Cardiac fibroblast (primary cell): ENCODE measurements around the gene ACVRL1.

Source experiments
- DNase-seq, 2 donors: peaks; one replicate each; pipeline versions ENCODE4 v3.0.0 to v3.0.0-alpha.2; 2010; ENCODE audit warnings: low read depth in 2 of 2
- H3K4me3 ChIP-seq, 2 donors: replicated peaks in 1 of 2; 1 replicate in 1 of 2; 2 replicates in 1 of 2; pipeline ENCODE4 v1.5.1; 2011; ENCODE audit warnings: low read depth in 2 of 2, low read length in 2 of 2, mild to moderate bottlenecking in 2 of 2, moderate library complexity in 1 of 2
- CTCF ChIP-seq: IDR thresholded peaks from one replicate; pipeline ENCODE4 v1.5.1; 2011; ENCODE audit warnings: low read depth, mild to moderate bottlenecking, low read length, inconsistent platforms

Gene ACVRL1

GRCh38 chr12:51897181-51897580 lies 10.1 kb upstream of the ACVRL1 start:
- H3K4me3 ChIP-seq, result no peak overlapping the region
- no peak for TF ChIP-seq CTCF
- DNase-seq, result peak; percentile 64 to 76

GRCh38 chr12:51898506-51898905 lies 8.8 kb upstream of the ACVRL1 start:
- no peak overlapping the region for H3K4me3 ChIP-seq
- DNase-seq, result no peak
- no peak for TF ChIP-seq CTCF

- no peak overlapping the region for H3K4me3 ChIP-seq
- TF ChIP-seq CTCF, result no peak
- peak; percentile 74 to 78 for DNase-seq
Measured at GRCh38 chr12:51898937-51899336, 8.4 kb upstream of the ACVRL1 start.

- no peak for TF ChIP-seq CTCF
- H3K4me3 ChIP-seq, result no peak overlapping the region
- DNase-seq, result no peak
Measured at GRCh38 chr12:51900323-51900889, 6.9 kb upstream of the ACVRL1 start.

- no peak for DNase-seq
- no peak overlapping the region for H3K4me3 ChIP-seq
- TF ChIP-seq CTCF, result no peak
Measured at GRCh38 chr12:51901121-51901817, 6.0 kb upstream of the ACVRL1 start.

- DNase-seq, result no peak
- TF ChIP-seq CTCF, result no peak
- no peak overlapping the region for H3K4me3 ChIP-seq
Measured at GRCh38 chr12:51901881-51902280, 5.4 kb upstream of the ACVRL1 start.
